Endodermal cell (in vitro differentiated cells): ENCODE data around the gene OBP2A. TPM values are rescaled to one million over a fixed set of nuclear protein-coding genes. Genes with fewer than 3 reads are reported as not detected.

Source experiments
- DNase-seq: peaks from one replicate; pipeline ENCODE4 v3.0.0-alpha.2; 2017
- H3K27ac ChIP-seq: 2 replicates; pipeline ENCODE4 v1.5.1; 2013; ENCODE audit warnings: mild to moderate bottlenecking, low read depth, low read length, moderate library complexity
- H3K27me3 ChIP-seq: 2 replicates; pipeline ENCODE4 v1.6.1; 2013; ENCODE audit warnings: mild to moderate bottlenecking, low read length, moderate library complexity; ENCODE audit not compliant: insufficient read depth, control insufficient read depth, poor library complexity, severe bottlenecking
- H3K36me3 ChIP-seq: 2 replicates; pipeline ENCODE4 v1.7.0; 2013; ENCODE audit warnings: mild to moderate bottlenecking, low read length, moderate library complexity; ENCODE audit not compliant: control insufficient read depth, insufficient read depth
- H3K4me1 ChIP-seq: one replicate; pipeline ENCODE4 v1.7.0; 2013; ENCODE audit warnings: low read length; ENCODE audit not compliant: control insufficient read depth, insufficient read depth
- H3K4me3 ChIP-seq: 2 replicates; pipeline ENCODE4 v1.5.1; 2013; ENCODE audit warnings: mild to moderate bottlenecking, low read length, moderate library complexity
- H3K9ac ChIP-seq: 2 replicates; pipeline ENCODE4 v1.6.1; 2013; ENCODE audit warnings: mild to moderate bottlenecking, low read length, moderate library complexity; ENCODE audit not compliant: poor library complexity, severe bottlenecking; ENCODE audit errors: extremely low read depth
- H3K9me3 ChIP-seq: 2 replicates; pipeline ENCODE4 v1.6.1; 2013; ENCODE audit warnings: mild to moderate bottlenecking, low read length, moderate library complexity; ENCODE audit not compliant: control insufficient read depth
- H3K27ac Mint-ChIP-seq: 2 replicates; pipeline ENCODE4 v1.8.0; 2020; ENCODE audit warnings: mixed read lengths
- H3K27me3 Mint-ChIP-seq: 2 replicates; pipeline ENCODE4 v1.8.0; 2021; ENCODE audit warnings: mild to moderate bottlenecking, mixed read lengths; ENCODE audit not compliant: insufficient read depth
- H3K36me3 Mint-ChIP-seq: 2 replicates; pipeline ENCODE4 v1.8.0; 2020; ENCODE audit warnings: low read depth, mixed read lengths
- H3K4me1 Mint-ChIP-seq: 2 replicates; pipeline ENCODE4 v1.8.0; 2020; ENCODE audit warnings: mixed read lengths
- H3K4me3 Mint-ChIP-seq: 2 replicates; pipeline ENCODE4 v1.8.0; 2020; ENCODE audit warnings: mild to moderate bottlenecking, moderate library complexity, mixed read lengths
- H3K9me3 Mint-ChIP-seq: 2 replicates; pipeline ENCODE4 v1.8.0; 2020; ENCODE audit warnings: mild to moderate bottlenecking, mixed read lengths
- WGBS, 2 experiments: methylation state at CpG; one replicate each; pipeline versions ENCODE4 v1.1.5 to v1.1.7; 2013; ENCODE audit warnings: missing lambda C conversion rate in 2 of 2, mixed read lengths in 1 of 2; ENCODE audit not compliant: insufficient coverage in 1 of 2, insufficient read length in 1 of 2; 5-methylcytosine and 5-hydroxymethylcytosine counted together
- total RNA-seq, 2 donors: library from RNA; stranded (reverse); fragmentation: NEBNext Ultra II Directional in 1 of 2; extraction: Animal tissue kit (Norgen Biotek cat#: 25700) in 1 of 2; gene quantifications; 2 replicates in 1 of 2; 3 replicates in 1 of 2; pipeline ENCODE4 v1.2.1, GENCODE V29; 2021
- TF ChIP-seq, protein P1 (sequence below): fragments of 200-600 bp; sonication (generic); conservative IDR thresholded peaks from 2 replicates; pipeline ENCODE4 v1.5.0; 2021; ENCODE audit warnings: antibody characterized with exemption, mild to moderate bottlenecking

OBP2A gene
- total RNA-seq, 2 donors from 2014 or later: not detected

DNA sequence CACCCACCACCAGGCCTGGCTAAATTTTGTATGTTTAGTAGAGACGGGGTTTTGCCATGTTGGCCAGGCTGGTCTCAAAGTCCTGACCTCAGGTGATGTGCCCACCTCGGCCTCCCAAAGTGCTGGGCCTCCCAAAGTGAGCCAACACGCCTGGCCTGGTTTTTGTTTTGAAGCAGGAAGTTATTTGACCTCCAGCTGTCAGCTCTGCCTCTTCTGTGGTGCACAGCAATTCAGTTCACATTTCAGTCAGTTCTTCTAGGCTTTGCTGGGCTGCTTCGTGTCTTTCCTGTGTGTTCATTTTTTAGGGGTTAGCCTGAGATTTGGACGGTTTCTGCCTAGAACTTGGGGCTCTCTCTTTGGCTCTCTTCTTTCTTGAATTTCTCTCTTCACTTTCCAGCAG, 15.8 kb upstream of the OBP2A start:
- DNase-seq: peak; percentile 22
- H3K4me1 Mint-ChIP-seq: peaks cover 5% of the 10 kb centered on the region
- Histone ChIP-seq H3K9ac (no peak overlapping the region), H3K27ac (no peak overlapping the region), H3K27me3 (no peaks in the 10 kb centered on the region), H3K36me3 (no peaks in the 10 kb centered on the region), H3K4me3 (no peak overlapping the region), H3K9me3 (no peaks in the 10 kb centered on the region), H3K4me1 (no peaks in the 10 kb centered on the region)
- no peak overlapping the region for H3K4me3 Mint-ChIP-seq
- no peaks in the 10 kb centered on the region for H3K36me3 Mint-ChIP-seq
- TF ChIP-seq, protein P1, sequence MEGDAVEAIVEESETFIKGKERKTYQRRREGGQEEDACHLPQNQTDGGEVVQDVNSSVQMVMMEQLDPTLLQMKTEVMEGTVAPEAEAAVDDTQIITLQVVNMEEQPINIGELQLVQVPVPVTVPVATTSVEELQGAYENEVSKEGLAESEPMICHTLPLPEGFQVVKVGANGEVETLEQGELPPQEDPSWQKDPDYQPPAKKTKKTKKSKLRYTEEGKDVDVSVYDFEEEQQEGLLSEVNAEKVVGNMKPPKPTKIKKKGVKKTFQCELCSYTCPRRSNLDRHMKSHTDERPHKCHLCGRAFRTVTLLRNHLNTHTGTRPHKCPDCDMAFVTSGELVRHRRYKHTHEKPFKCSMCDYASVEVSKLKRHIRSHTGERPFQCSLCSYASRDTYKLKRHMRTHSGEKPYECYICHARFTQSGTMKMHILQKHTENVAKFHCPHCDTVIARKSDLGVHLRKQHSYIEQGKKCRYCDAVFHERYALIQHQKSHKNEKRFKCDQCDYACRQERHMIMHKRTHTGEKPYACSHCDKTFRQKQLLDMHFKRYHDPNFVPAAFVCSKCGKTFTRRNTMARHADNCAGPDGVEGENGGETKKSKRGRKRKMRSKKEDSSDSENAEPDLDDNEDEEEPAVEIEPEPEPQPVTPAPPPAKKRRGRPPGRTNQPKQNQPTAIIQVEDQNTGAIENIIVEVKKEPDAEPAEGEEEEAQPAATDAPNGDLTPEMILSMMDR: no peak
- no peaks in the 10 kb centered on the region for H3K9me3 Mint-ChIP-seq
- no peaks in the 10 kb centered on the region for H3K27me3 Mint-ChIP-seq
- 85 to 92% methylated on average over 5 of the region's 5 CpGs for WGBS, 2 experiments
- H3K27ac Mint-ChIP-seq: no peak overlapping the region

DNA sequence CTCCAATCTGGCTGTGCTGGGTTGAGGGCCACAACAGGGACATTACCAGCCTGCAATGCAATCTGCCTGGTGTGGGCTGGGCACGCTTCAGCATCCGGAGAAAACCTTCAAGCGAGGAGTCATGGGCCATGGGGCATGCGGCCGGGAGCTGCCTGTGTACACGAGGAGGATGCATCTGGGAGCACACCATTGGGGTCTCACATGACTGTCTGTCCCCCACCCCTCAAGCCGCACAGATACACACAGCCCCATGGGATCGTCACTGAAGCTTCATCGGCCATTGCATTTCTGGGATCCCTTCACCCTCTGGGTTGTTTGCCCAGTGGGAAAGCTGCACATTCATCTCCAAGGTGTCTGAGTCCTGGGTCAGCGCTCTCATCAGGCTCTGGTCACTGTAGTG, 14.8 kb upstream of the OBP2A start:
- 94 to 99% methylated on average over 9 to 10 of the region's 10 CpGs for WGBS, 2 experiments
- no peaks in the 10 kb centered on the region for H3K27me3 ChIP-seq
- H3K36me3 ChIP-seq: no peaks in the 10 kb centered on the region
- peaks cover 5% of the 10 kb centered on the region for H3K4me1 Mint-ChIP-seq
- TF ChIP-seq, protein P1: no peak
- no peaks in the 10 kb centered on the region for H3K36me3 Mint-ChIP-seq
- H3K27me3 Mint-ChIP-seq: peaks cover under 1% of the 10 kb centered on the region
- H3K4me3 Mint-ChIP-seq: no peak overlapping the region
- no peaks in the 10 kb centered on the region for H3K4me1 ChIP-seq
- DNase-seq: peak; percentile 30
- H3K9me3 ChIP-seq: no peaks in the 10 kb centered on the region
- no peak overlapping the region for H3K27ac Mint-ChIP-seq
- H3K27ac ChIP-seq: no peak overlapping the region
- no peaks in the 10 kb centered on the region for H3K9me3 Mint-ChIP-seq
- no peak overlapping the region for H3K9ac ChIP-seq
- H3K4me3 ChIP-seq: no peak overlapping the region

DNA sequence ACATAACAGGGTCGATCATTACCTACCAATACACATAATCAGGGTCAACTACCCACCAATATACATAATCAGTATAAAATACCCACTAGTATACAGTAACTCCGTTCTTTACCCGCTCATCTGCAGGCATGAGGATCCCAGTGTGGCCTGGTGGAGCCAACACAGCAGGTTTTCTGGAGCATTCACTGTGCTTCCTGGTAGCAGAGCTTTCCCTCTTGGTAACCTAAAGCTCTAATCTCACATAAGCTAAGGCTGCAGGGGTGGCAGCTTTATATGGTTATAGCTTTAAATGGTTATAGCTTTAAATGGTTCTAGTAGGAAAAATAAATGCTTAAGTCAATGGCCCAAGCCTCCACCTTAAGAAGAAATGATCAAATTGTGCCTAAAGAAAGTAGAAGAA, 12.8 kb upstream of the OBP2A start:
- no peaks in the 10 kb centered on the region for H3K9me3 Mint-ChIP-seq
- no peak overlapping the region for H3K27ac Mint-ChIP-seq
- no peak overlapping the region for H3K9ac ChIP-seq
- no peak for DNase-seq
- no peaks in the 10 kb centered on the region for H3K27me3 ChIP-seq
- TF ChIP-seq, protein P1: no peak
- WGBS, 2 experiments: 94% methylated on average over 3 of the region's 3 CpGs; no CpG with 5 or more reads in 1 of the 2 experiments
- H3K27me3 Mint-ChIP-seq: peaks cover 8% of the 10 kb centered on the region
- peaks cover 5% of the 10 kb centered on the region for H3K4me1 Mint-ChIP-seq
- no peak overlapping the region for H3K4me3 Mint-ChIP-seq
- H3K36me3 Mint-ChIP-seq: no peaks in the 10 kb centered on the region
- no peaks in the 10 kb centered on the region for H3K4me1 ChIP-seq
- no peaks in the 10 kb centered on the region for H3K9me3 ChIP-seq
- H3K4me3 ChIP-seq: no peak overlapping the region
- H3K27ac ChIP-seq: no peak overlapping the region
- H3K36me3 ChIP-seq: no peaks in the 10 kb centered on the region
